HG03097 (cell line): ENCODE data around the gene DTNA.
"Not testable (repeated sequence)": the region's sequence is repeated elsewhere in the genome, so short reads cannot be mapped to it uniquely, and the experiment has no call there.

ENCODE experiments used
- ATAC-seq: cut with Tn5 transposase; IDR thresholded peaks from one replicate; pipeline ENCODE4 v1.9.1; 2021; ENCODE audit not compliant: unreplicated experiment, low FRiP score

Gene DTNA

GRCh38 chr18:34884436-34884835 is 174.3 kb downstream of the DTNA start:
- no peak for ATAC-seq

- no peak for ATAC-seq
Measured at GRCh38 chr18:34886177-34886576, 176.1 kb downstream of the DTNA start.

GRCh38 chr18:34887881-34888580 is 177.9 kb downstream of the DTNA start:
- no peak for ATAC-seq

- no peak for ATAC-seq
Measured at GRCh38 chr18:34890486-34891085, 180.5 kb downstream of the DTNA start.

- ATAC-seq, result no peak
Measured at GRCh38 chr18:34892379-34892778, 182.3 kb downstream of the DTNA start.

GRCh38 chr18:34893239-34893638 is 183.1 kb downstream of the DTNA start:
- no peak for ATAC-seq

GRCh38 chr18:34901299-34901698 is 191.2 kb downstream of the DTNA start:
- no peak for ATAC-seq

GRCh38 chr18:34904994-34905393 is 194.9 kb downstream of the DTNA start:
- ATAC-seq, result no peak

- not testable (repeated sequence) for ATAC-seq
Measured at GRCh38 chr18:34906985-34907384, 196.9 kb downstream of the DTNA start.

- ATAC-seq, result no peak
Measured at GRCh38 chr18:34909637-34910364, 199.7 kb downstream of the DTNA start.

- ATAC-seq, result no peak
Measured at GRCh38 chr18:34911081-34911480, 201.0 kb downstream of the DTNA start.

GRCh38 chr18:34911661-34912384 is 201.7 kb downstream of the DTNA start:
- ATAC-seq, result no peak

GRCh38 chr18:34913837-34914661 is 204.0 kb downstream of the DTNA start:
- no peak for ATAC-seq

- no peak for ATAC-seq
Measured at GRCh38 chr18:34915046-34915445, 204.9 kb downstream of the DTNA start.

- ATAC-seq, result not testable (repeated sequence)
Measured at GRCh38 chr18:34916539-34916938, 206.4 kb downstream of the DTNA start.

GRCh38 chr18:34918856-34919255 is 208.8 kb downstream of the DTNA start:
- ATAC-seq, result no peak

GRCh38 chr18:34921226-34921625 is 211.1 kb downstream of the DTNA start:
- ATAC-seq, result no peak

GRCh38 chr18:34921811-34922385 is 211.8 kb downstream of the DTNA start:
- ATAC-seq, result no peak

- not testable (repeated sequence) for ATAC-seq
Measured at GRCh38 chr18:34922594-34922993, 212.5 kb downstream of the DTNA start.

GRCh38 chr18:34923911-34924310 is 213.8 kb downstream of the DTNA start:
- no peak for ATAC-seq
